K562 (cell line): ENCODE measurements around the gene DENND5B. TPM values are rescaled to one million over a fixed set of nuclear protein-coding genes. Genes with fewer than 3 reads are reported as not detected.

Experiments used
- ATAC-seq: fragments of 200-7000 bp; cut with Tn5 transposase; 3 replicates; pipeline ENCODE4 v1.9.1; 2020; ENCODE audit warnings: moderate library complexity
- BruUV-seq: library from RNA; stranded (reverse); fragments of 400-500 nt; replicated peaks from 2 replicates; lab custom pipeline; 2021; lab: Mats Ljungman, UMichigan
- CTCF ChIA-PET: fragments of 300-600 bp; formaldehyde crosslinking; extraction: SDS; loops from one replicate; lab custom pipeline; 2021; ENCODE audit warnings: low intra/inter-chr PET ratio; lab: Yijun Ruan, JAX
- POLR2A ChIA-PET: fragments of 300-600, 350-650 bp; sonication (Branson Sonifier 250); formaldehyde crosslinking; extraction: SDS; loops from one replicate; lab custom pipeline; 2021; ENCODE audit warnings: antibody characterized with exemption, inconsistent platforms; lab: Yijun Ruan, JAX
- DNase-seq, 4 experiments: peaks; one replicate each; pipeline versions ENCODE4 v3.0.0 to v3.0.0-alpha.2; 2011 to 2018; ENCODE audit warnings: low spot score in 3 of 4, mixed read lengths in 3 of 4; ENCODE audit errors: extremely low read depth in 1 of 4
- FAIRE-seq: peaks from 2 replicates; lab custom pipeline; 2011; peaks lifted over from hg19 to GRCh38; lab: Jason Lieb, UNC
- H2AFZ ChIP-seq: 2 replicates; pipeline ENCODE4 v1.6.0; 2011; ENCODE audit warnings: low read depth, low read length, control low read depth, inconsistent platforms
- H3K27ac ChIP-seq: fragments of 200-600 bp; 3 replicates; pipeline ENCODE4 v1.8.0; 2011; ENCODE audit warnings: low read depth, mild to moderate bottlenecking, control low read depth, inconsistent platforms, low read length, moderate library complexity, mixed read lengths; ENCODE audit errors: extremely low read depth
- H3K27me3 ChIP-seq, 2 experiments: fragments of 300-600 bp in 1 of 2; 2 replicates in 1 of 2; 3 replicates in 1 of 2; pipeline versions ENCODE4 v1.6.0 to v1.8.0; 2011; ENCODE audit warnings: inconsistent platforms in 2 of 2, low read length in 2 of 2, mild to moderate bottlenecking in 1 of 2, mixed read lengths in 1 of 2, moderate library complexity in 1 of 2; ENCODE audit not compliant: control insufficient read depth in 2 of 2, insufficient read depth in 2 of 2
- H3K36me3 ChIP-seq: fragments of 300-600 bp; 3 replicates; pipeline ENCODE4 v1.8.0; 2011; ENCODE audit warnings: mild to moderate bottlenecking, low read length, inconsistent platforms; ENCODE audit not compliant: control insufficient read depth, insufficient read depth
- H3K4me1 ChIP-seq, 2 experiments: fragments of 200-600 bp in 1 of 2; replicated peaks in 1 of 2; 2 replicates in 1 of 2; 3 replicates in 1 of 2; pipeline versions ENCODE4 v1.5.1 to v1.8.0; 2011; ENCODE audit warnings: inconsistent platforms in 2 of 2, low read length in 2 of 2, mild to moderate bottlenecking in 1 of 2, mixed read lengths in 1 of 2, moderate library complexity in 1 of 2; ENCODE audit not compliant: control insufficient read depth in 2 of 2, insufficient read depth in 2 of 2
- H3K4me2 ChIP-seq: 2 replicates; pipeline ENCODE4 v1.6.1; 2011; ENCODE audit warnings: low read length, control low read depth, inconsistent platforms, mixed read lengths; ENCODE audit not compliant: insufficient read depth
- H3K4me3 ChIP-seq: fragments of 200-600 bp; sonication (generic), shearing (Covaris generic); 2 replicates; pipeline ENCODE4 v1.5.1; 2016; ENCODE audit warnings: control low read depth, inconsistent platforms
- H3K79me2 ChIP-seq: fragments of 200-600 bp; 3 replicates; pipeline ENCODE4 v1.8.0; 2011; ENCODE audit warnings: low read length, inconsistent platforms; ENCODE audit not compliant: control insufficient read depth, insufficient read depth
- H3K9ac ChIP-seq, 2 experiments: 2 replicates each; pipeline versions ENCODE4 v1.6.0 to v1.6.1; 2011; ENCODE audit warnings: low read depth in 2 of 2, low read length in 2 of 2, control low read depth in 1 of 2, inconsistent platforms in 1 of 2, mild to moderate bottlenecking in 1 of 2, mixed read lengths in 1 of 2; ENCODE audit not compliant: insufficient read depth in 1 of 2
- H3K9me1 ChIP-seq: one replicate; pipeline ENCODE4 v1.6.0; 2011; ENCODE audit warnings: inconsistent platforms, mild to moderate bottlenecking, low read length, moderate library complexity; ENCODE audit not compliant: control insufficient read depth, insufficient read depth
- H3K9me3 ChIP-seq: replicated peaks from 2 replicates; pipeline ENCODE4 v1.5.1; 2011; ENCODE audit warnings: low read depth, low read length, inconsistent platforms; ENCODE audit not compliant: control insufficient read depth, insufficient read depth
- H4K20me1 ChIP-seq: replicated peaks from 2 replicates; pipeline ENCODE4 v1.6.1; 2011; ENCODE audit warnings: low read length, inconsistent platforms, mixed read lengths; ENCODE audit not compliant: control insufficient read depth, insufficient read depth
- ETV5 ChIP-seq: sonication (generic); formaldehyde crosslinking; IDR thresholded peaks from 2 replicates; pipeline ENCODE4 v1.4.0; 2020; ENCODE audit warnings: low read depth, mild to moderate bottlenecking, missing genetic modification reagents
- HDAC2 ChIP-seq: fragments of 450-650 bp; IDR thresholded peaks from 2 replicates; pipeline ENCODE4 v1.6.1; 2016; ENCODE audit warnings: mild to moderate bottlenecking
- HIVEP1 ChIP-seq: fragments of 250-450 bp; sonication (Bioruptor Pico); IDR thresholded peaks from 2 replicates; pipeline ENCODE4 v1.4.0; 2020; ENCODE audit warnings: mild to moderate bottlenecking
- JUN ChIP-seq, 2 experiments: sonication (generic) in 1 of 2; formaldehyde crosslinking in 1 of 2; IDR thresholded peaks; 2 replicates each; pipeline versions ENCODE4 v1.6.1 to v1.8.0; 2012 to 2022; ENCODE audit warnings: borderline replicate concordance in 2 of 2, mild to moderate bottlenecking in 2 of 2, improper control_type of control experiment in 1 of 2, low read depth in 1 of 2, low read length in 1 of 2, missing genetic modification reagents in 1 of 2
- L3MBTL2 ChIP-seq: fragments of 450-650 bp; IDR thresholded peaks from 2 replicates; pipeline ENCODE4 v1.6.1; 2016; ENCODE audit warnings: mild to moderate bottlenecking, moderate library complexity
- PCBP2 ChIP-seq: fragments of 200-400 bp; formaldehyde crosslinking; IDR thresholded peaks from 2 replicates; pipeline ENCODE4 v1.6.1; 2018; ENCODE audit warnings: low read length, low read depth, mild to moderate bottlenecking, moderate library complexity; ENCODE audit not compliant: poor library complexity, severe bottlenecking
- PHF8 ChIP-seq: fragments of 200-600 bp; sonication (generic); IDR thresholded peaks from 2 replicates; pipeline ENCODE4 v1.6.1; 2012; ENCODE audit warnings: mixed run types, mild to moderate bottlenecking, inconsistent platforms, low read length, moderate library complexity, borderline replicate concordance
- ZFX ChIP-seq: sonication (generic); formaldehyde crosslinking; IDR thresholded peaks from 2 replicates; pipeline ENCODE4 v1.8.0; 2022; ENCODE audit warnings: mild to moderate bottlenecking, missing genetic modification reagents, moderate library complexity
- ZKSCAN3 ChIP-seq: fragments of 250-450 bp; sonication (Bioruptor Pico); IDR thresholded peaks from 2 replicates; pipeline ENCODE4 v1.4.0; 2020
- ZMIZ1 ChIP-seq, 2 experiments: fragments of 150-350 bp in 1 of 2; IDR thresholded peaks; 2 replicates each; pipeline ENCODE4 v1.6.1; 2012 to 2016; ENCODE audit warnings: low read depth in 2 of 2, low read length in 2 of 2, mild to moderate bottlenecking in 1 of 2, moderate library complexity in 1 of 2
- ZNF143 ChIP-seq: sonication (generic); formaldehyde crosslinking; IDR thresholded peaks from 2 replicates; pipeline ENCODE4 v1.9.0; 2022; ENCODE audit warnings: mild to moderate bottlenecking, missing genetic modification reagents
- ZNF384 ChIP-seq: IDR thresholded peaks from 2 replicates; pipeline ENCODE4 v1.6.1; 2012; ENCODE audit warnings: low read depth, low read length, improper control_type of control experiment
- ZNF766 ChIP-seq: fragments of 200-800 bp; sonication (Bioruptor generic); conservative IDR thresholded peaks from 2 replicates; pipeline ENCODE4 v1.6.1; 2016; ENCODE audit warnings: missing genetic modification characterization, missing compliant biosample characterization
- WGBS: fragments of 100-300 bp; shearing (Covaris generic); methylation state at CpG from one replicate; pipeline ENCODE4 v1.1.6; 2016; ENCODE audit warnings: low coverage, mixed read lengths; ENCODE audit not compliant: insufficient coverage; ENCODE audit errors: missing lambda C conversion rate; 5-methylcytosine and 5-hydroxymethylcytosine counted together
- in situ Hi-C: fragments of 300-500 bp; cut with MboI; formaldehyde crosslinking; loops from 4 replicates; pipeline ENCODE4 v1.15.0; 2018; ENCODE audit warnings: inconsistent platforms, mixed read lengths
- intact Hi-C: fragments of 100-400 bp; cut with micrococcal nuclease; formaldehyde crosslinking; loops from 2 replicates; pipeline ENCODE4 v1.14.2; 2022
- polyA plus RNA-seq, 8 experiments: library from polyadenylated mRNA; depleted of rRNA in 4 of 8; stranded (reverse) in 5 of 8; unstranded in 3 of 8; fragments of >200 nt; fragmentation: Nextera tagmentation in 2 of 8; fragmentation: Illumina TruSeq in 1 of 8; extraction: Ambion mirVana in 2 of 8; extraction: Trizol in 1 of 8; gene quantifications; 2 replicates each; pipeline versions ENCODE4 v1.2.1 to v1.2.3, GENCODE V29; 2011 to 2014; ENCODE audit warnings: inconsistent platforms in 1 of 8, missing spikeins in 1 of 8
- total RNA-seq, 7 experiments: library from RNA; depleted of rRNA in 6 of 7; stranded (reverse); fragments of >200 nt in 6 of 7; fragmentation: Illumina TruSeq in 2 of 7; extraction: Trizol in 2 of 7; gene quantifications; 2 replicates each; pipeline versions ENCODE4 v1.2.1 to v1.2.3, GENCODE V29; 2011 to 2021; ENCODE audit warnings: low replicate concordance in 1 of 7
- TF ChIP-seq, protein P1 (sequence below): fragments of 250-450 bp; sonication (Bioruptor Pico); IDR thresholded peaks from 2 replicates; pipeline ENCODE4 v1.5.1; 2021; ENCODE audit warnings: mild to moderate bottlenecking

DENND5B gene
- total and polyA plus RNA-seq, 9 of the 15 experiments (the other 6 are each of a cell fraction or from before 2014, with no cell fraction given) = 0.99 to 6.0 (median 3.6) TPM

DNA sequence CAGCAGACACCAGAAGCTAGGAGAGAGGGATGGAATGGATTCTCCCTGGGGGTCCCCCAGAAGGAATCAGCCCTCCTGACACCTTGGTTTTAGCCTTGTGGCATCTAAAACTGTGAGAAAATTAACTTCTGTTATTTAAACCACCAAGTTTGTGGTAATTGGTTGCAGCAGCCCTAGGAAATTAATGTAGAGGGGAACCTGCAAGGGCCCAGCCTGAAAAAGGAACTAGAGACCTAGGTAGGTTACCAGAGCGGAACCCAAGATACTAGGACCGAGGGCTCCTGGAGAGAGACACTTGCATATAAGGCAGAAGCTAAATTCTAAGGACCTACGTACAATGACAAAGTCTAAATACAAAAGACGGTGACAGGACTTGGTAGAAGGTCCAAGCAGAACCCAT, 8.1 kb upstream of the DENND5B start:
- Histone ChIP-seq H3K9me3 (no peaks in the 10 kb centered on the region), H3K4me1 (no peaks in the 10 kb centered on the region), H3K27ac (no peak overlapping the region), H3K9ac (no peak overlapping the region), H3K36me3 (no peaks in the 10 kb centered on the region), H3K27me3 (peaks cover 3 to 4% of the 10 kb centered on the region in 2 experiments; a peak in 1 of 5 replicates), H3K4me2 (no peak overlapping the region), H3K79me2 (no peaks in the 10 kb centered on the region), H4K20me1 (no peaks in the 10 kb centered on the region), H3K9me1 (no peaks in the 10 kb centered on the region), H2AFZ (no peak overlapping the region), H3K4me3 (no peak overlapping the region)
- BruUV-seq = no TSS peak
- ChIA-PET CTCF (no interaction called here), POLR2A (interaction anchor here (0.7 kb wide), 2 partner anchors 78 to 463 kb away, joined by 3 to 4 read pairs; no protein-coding TSS in a partner anchor)
- TF ChIP-seq L3MBTL2 (no peak), ETV5 (CRISPR knock-in tag) (no peak), HIVEP1 (CRISPR knock-in tag) (no peak), PHF8 (no peak), PCBP2 (no peak), JUN (IDR thresholded peaks at IDR 0.05; ENCODE audit: borderline replicate concordance, low read depth, low read length) (no peak), JUN (CRISPR knock-in tag; IDR thresholded peaks at IDR 0.05; ENCODE audit: borderline replicate concordance) (no peak), ZMIZ1 (IDR thresholded peaks at IDR 0.05; ENCODE audit: low read depth in 2 of 2, low read length in 2 of 2) (no peak), ZNF143 (no peak), ZNF384 (no peak), ZKSCAN3 (CRISPR knock-in tag) (no peak), ZFX (CRISPR knock-in tag) (no peak), ZNF766 (CRISPR knock-in tag) (no peak), HDAC2 (no peak)
- TF ChIP-seq, protein P1, sequence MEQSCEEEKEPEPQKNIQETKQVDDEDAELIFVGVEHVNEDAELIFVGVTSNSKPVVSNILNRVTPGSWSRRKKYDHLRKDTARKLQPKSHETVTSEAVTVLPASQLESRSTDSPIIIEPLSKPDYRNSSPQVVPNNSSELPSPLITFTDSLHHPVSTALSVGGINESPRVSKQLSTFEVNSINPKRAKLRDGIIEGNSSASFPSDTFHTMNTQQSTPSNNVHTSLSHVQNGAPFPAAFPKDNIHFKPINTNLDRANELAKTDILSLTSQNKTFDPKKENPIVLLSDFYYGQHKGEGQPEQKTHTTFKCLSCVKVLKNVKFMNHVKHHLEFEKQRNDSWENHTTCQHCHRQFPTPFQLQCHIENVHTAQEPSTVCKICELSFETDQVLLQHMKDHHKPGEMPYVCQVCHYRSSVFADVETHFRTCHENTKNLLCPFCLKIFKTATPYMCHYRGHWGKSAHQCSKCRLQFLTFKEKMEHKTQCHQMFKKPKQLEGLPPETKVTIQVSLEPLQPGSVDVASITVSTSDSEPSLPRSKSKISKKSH = no peak
- DNase-seq = no peak
- in situ Hi-C loops (no loop called here), intact Hi-C loops (no loop called here)
- WGBS = 17% methylated on average over 4 of the region's 4 CpGs
- ATAC-seq = no peak
- FAIRE-seq = peak; percentile 35
